K562 (cell line): Measurements from ENCODE around the gene PIK3C2B.

Experiments used
- C11orf30 ChIP-seq: fragments of 450-650 bp; IDR thresholded peaks from 2 replicates; pipeline ENCODE4 v1.6.1; 2016; ENCODE audit warnings: low read depth, mild to moderate bottlenecking
- ESRRA ChIP-seq: fragments of 450-650 bp; IDR thresholded peaks from 2 replicates; pipeline ENCODE4 v1.6.1; 2014; ENCODE audit warnings: low read depth, mild to moderate bottlenecking, moderate library complexity, borderline replicate concordance
- IRF9 ChIP-seq: fragments of 450-650 bp; IDR thresholded peaks from 2 replicates; pipeline ENCODE4 v1.6.1; 2016; ENCODE audit warnings: missing biosample characterization, missing genetic modification characterization
- TAF1 ChIP-seq: IDR thresholded peaks from 2 replicates; pipeline ENCODE4 v1.6.1; 2011; ENCODE audit warnings: mild to moderate bottlenecking, low read length, moderate library complexity; ENCODE audit not compliant: insufficient read depth, control insufficient read depth, severe bottlenecking; ENCODE audit errors: extremely low read depth
- ZFX ChIP-seq: sonication (generic); formaldehyde crosslinking; IDR thresholded peaks from 2 replicates; pipeline ENCODE4 v1.8.0; 2022; ENCODE audit warnings: mild to moderate bottlenecking, missing genetic modification reagents, moderate library complexity

DNA sequence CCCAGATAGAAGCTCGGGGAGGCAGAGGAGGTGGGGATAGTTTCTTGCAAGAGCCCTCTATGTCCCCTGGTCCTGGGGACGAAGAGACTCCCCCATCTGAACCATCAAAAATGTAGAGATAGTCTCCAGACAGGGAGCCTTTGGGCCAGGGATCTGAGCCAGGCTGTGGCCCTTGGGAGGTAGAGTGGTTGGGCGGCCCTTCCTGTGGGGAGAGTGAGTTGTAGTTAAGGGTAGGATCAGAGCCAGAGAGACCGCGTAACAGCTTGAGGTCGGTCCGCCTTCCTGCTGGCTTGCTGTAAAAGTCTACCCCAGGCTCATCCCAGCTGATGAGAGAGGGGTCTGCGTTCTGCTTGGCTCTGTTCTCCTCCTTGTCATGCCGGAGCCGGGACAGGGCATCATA is 25.3 kb downstream of the PIK3C2B start:
- TF ChIP-seq ZFX (CRISPR knock-in tag): no peak
- no peak for TF ChIP-seq TAF1
- no peak for TF ChIP-seq C11orf30
- TF ChIP-seq ESRRA: no peak
- no peak for TF ChIP-seq IRF9 (tag)
